Lung (tissue), 12 donors: ENCODE data around the gene ROR1. TPM values are rescaled to one million over a fixed set of nuclear protein-coding genes. Genes with fewer than 3 reads are reported as not detected.

Experiments used
- ATAC-seq: fragments of 200-7000 bp; cut with Tn5 transposase; one replicate; pipeline ENCODE4 v1.9.1; 2020; ENCODE audit warnings: moderate number of reproducible peaks; ENCODE audit not compliant: insufficient read depth, low FRiP score
- DNase-seq, 3 donors: peaks; one replicate each; pipeline ENCODE4 v3.0.0-alpha.2; 2013 to 2017
- H3K27ac ChIP-seq, 2 donors: one replicate each; pipeline ENCODE4 v1.5.1; 2013; ENCODE audit warnings: mild to moderate bottlenecking in 2 of 2, moderate library complexity in 2 of 2, control low read depth in 1 of 2, inconsistent platforms in 1 of 2, low read depth in 1 of 2, low read length in 1 of 2
- H3K27me3 ChIP-seq, 3 donors: one replicate each; pipeline ENCODE4 v1.5.1; 2013; ENCODE audit warnings: low read length in 2 of 3; ENCODE audit not compliant: control insufficient read depth in 3 of 3, insufficient read depth in 3 of 3
- H3K36me3 ChIP-seq, 4 donors: one replicate each; pipeline ENCODE4 v1.5.1; 2013; ENCODE audit warnings: low read length in 4 of 4, mild to moderate bottlenecking in 1 of 4, moderate library complexity in 1 of 4; ENCODE audit not compliant: control insufficient read depth in 4 of 4, insufficient read depth in 4 of 4
- H3K4me1 ChIP-seq, 5 donors: one replicate each; pipeline ENCODE4 v1.5.1; 2013; ENCODE audit warnings: low read length in 5 of 5, mild to moderate bottlenecking in 2 of 5, moderate library complexity in 1 of 5; ENCODE audit not compliant: control insufficient read depth in 5 of 5, insufficient read depth in 5 of 5
- H3K4me3 ChIP-seq: one replicate; pipeline ENCODE4 v1.5.1; 2013; ENCODE audit warnings: mild to moderate bottlenecking, control low read depth, moderate library complexity
- H3K9ac ChIP-seq, 2 donors: one replicate each; pipeline ENCODE4 v1.5.1; 2013; ENCODE audit warnings: low read length in 2 of 2, control low read depth in 1 of 2; ENCODE audit not compliant: insufficient read depth in 1 of 2
- H3K9me3 ChIP-seq, 4 donors: one replicate each; pipeline ENCODE4 v1.5.1; 2013; ENCODE audit warnings: low read length in 3 of 4, mild to moderate bottlenecking in 1 of 4, moderate library complexity in 1 of 4; ENCODE audit not compliant: control insufficient read depth in 4 of 4, insufficient read depth in 3 of 4
- CTCF ChIP-seq: IDR thresholded peaks from 2 replicates; pipeline ENCODE4 v1.5.1; 2012; ENCODE audit warnings: mild to moderate bottlenecking; ENCODE audit errors: control extremely low read depth, extremely low read depth
- WGBS, 2 donors: extraction: QIAGEN DNeasy Blood & Tissue Kit; methylation state at CpG; one replicate each; pipeline ENCODE4 v1.1.7; 2013; 5-methylcytosine and 5-hydroxymethylcytosine counted together
- polyA plus RNA-seq, 2 donors: library from polyadenylated mRNA; stranded (reverse); fragments of 200-250 nt; gene quantifications; one replicate each; pipeline ENCODE4 v1.2.1, GENCODE V29; 2013
- total RNA-seq, 2 donors: library from RNA; depleted of rRNA in 1 of 2; stranded (reverse); fragments of >200 nt in 1 of 2; gene quantifications; one replicate each; pipeline ENCODE4 v1.2.1, GENCODE V29; 2014 to 2021
- donor health status: control.
- donor health status: control.
- donor health status: Bipolar disorder and iron deficiency.
- donor health status: healthy.
- donor health status: DM: yes; HTN: yes; CAD: no.

Gene ROR1
- total and polyA plus RNA-seq, 4 donors, result 2.9 to 47.0 (median 14.0) TPM

GRCh38 chr1:63934697-63935096, 160.9 kb downstream of the ROR1 start:
- DNase-seq (peak in 1 of 3 donors; percentile 65), ATAC-seq (no peak)
- Histone ChIP-seq H3K4me3 (no peak overlapping the region), H3K27me3 (no peaks in the 10 kb centered on the region), H3K9me3 (no peaks in the 10 kb centered on the region), H3K4me1 (peaks cover 0 to 22% (median 12%) of the 10 kb centered on the region in 5 donors), H3K9ac (no peak overlapping the region), H3K36me3 (peaks cover 0 to 3% (median 0%) of the 10 kb centered on the region in 4 donors), H3K27ac (no peak overlapping the region)
- 93 to 95% methylated on average over 1 of the region's 1 CpG for WGBS, 2 donors
- TF ChIP-seq CTCF, result no peak

DNA sequence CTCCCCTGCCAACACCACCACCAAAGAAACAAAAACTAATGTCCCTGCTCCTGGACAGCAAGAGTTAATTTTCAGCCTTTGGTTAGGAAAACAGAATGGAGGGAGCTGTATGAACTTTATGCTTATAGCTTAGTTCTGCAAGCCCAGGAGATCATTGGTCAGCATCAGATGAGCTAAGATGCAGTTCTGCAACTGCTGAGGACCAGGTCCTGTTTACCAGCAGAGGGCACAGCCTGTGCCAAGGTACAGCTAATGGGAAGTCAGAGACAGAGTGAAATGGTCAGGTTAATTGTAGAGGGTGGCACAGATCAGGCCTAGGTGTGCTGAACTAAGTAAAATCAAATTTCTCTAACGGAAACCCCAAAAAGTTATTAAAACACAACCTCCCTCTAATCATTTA, 161.3 kb downstream of the ROR1 start:
- Histone ChIP-seq H3K36me3 (peaks cover 0 to 3% (median 0%) of the 10 kb centered on the region in 4 donors), H3K4me3 (no peak overlapping the region), H3K9ac (no peak overlapping the region), H3K9me3 (no peaks in the 10 kb centered on the region), H3K27me3 (no peaks in the 10 kb centered on the region), H3K27ac (no peak overlapping the region), H3K4me1 (peaks cover 0 to 22% (median 12%) of the 10 kb centered on the region in 5 donors)
- ATAC-seq (peak; percentile 36), DNase-seq (no peak)
- WGBS, 2 donors, result 44 to 80% methylated on average over 1 of the region's 1 CpG
- no peak for TF ChIP-seq CTCF

DNA sequence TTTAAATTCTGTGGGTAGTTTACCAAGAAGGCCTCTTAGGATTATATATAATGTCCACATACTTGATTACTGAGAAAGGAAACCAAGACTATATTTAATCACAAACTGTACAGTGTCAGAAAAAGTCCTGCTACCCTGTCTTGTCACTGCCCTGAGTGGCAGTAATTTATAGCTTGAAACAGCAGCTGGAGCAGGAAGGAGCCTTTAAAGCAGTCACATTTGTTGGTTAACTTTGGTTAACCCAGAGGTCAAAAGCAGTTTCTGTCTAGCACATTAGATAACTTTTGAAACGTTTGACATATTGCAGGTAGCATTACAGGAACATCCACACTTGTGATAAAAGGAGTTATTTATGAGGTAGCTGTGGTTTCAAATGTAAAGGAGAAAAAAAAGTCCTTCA, 161.7 kb downstream of the ROR1 start:
- 0 to 9% methylated on average over 1 of the region's 1 CpG for WGBS, 2 donors
- no peak for DNase-seq
- Histone ChIP-seq H3K27me3 (no peaks in the 10 kb centered on the region), H3K4me3 (no peak overlapping the region), H3K4me1 (peaks cover 0 to 22% (median 12%) of the 10 kb centered on the region in 5 donors), H3K9me3 (no peaks in the 10 kb centered on the region), H3K27ac (peak overlapping the region in 1 of 2 donors; percentile 63), H3K36me3 (peaks cover 0 to 3% (median 0%) of the 10 kb centered on the region in 4 donors), H3K9ac (no peak overlapping the region)
- TF ChIP-seq CTCF, result no peak
- no peak for ATAC-seq

- Histone ChIP-seq H3K27ac (no peak overlapping the region), H3K36me3 (peaks cover 0 to 3% (median 0%) of the 10 kb centered on the region in 4 donors), H3K9me3 (no peaks in the 10 kb centered on the region), H3K27me3 (no peaks in the 10 kb centered on the region), H3K9ac (no peak overlapping the region), H3K4me1 (peaks cover 0 to 22% (median 10%) of the 10 kb centered on the region in 5 donors), H3K4me3 (no peak overlapping the region)
- DNase-seq (no peak), ATAC-seq (no peak)
- no peak for TF ChIP-seq CTCF
- WGBS, 2 donors, result 96 to 98% methylated on average over 1 of the region's 1 CpG
Observed at GRCh38 chr1:63936276-63936675, 162.5 kb downstream of the ROR1 start.
